ENCODE measurements around the gene AUTS2.
"Not testable (repeated sequence)": the region's sequence is repeated elsewhere in the genome, so short reads cannot be mapped to it uniquely, and the experiment has no call there.

AUTS2 gene

DNA sequence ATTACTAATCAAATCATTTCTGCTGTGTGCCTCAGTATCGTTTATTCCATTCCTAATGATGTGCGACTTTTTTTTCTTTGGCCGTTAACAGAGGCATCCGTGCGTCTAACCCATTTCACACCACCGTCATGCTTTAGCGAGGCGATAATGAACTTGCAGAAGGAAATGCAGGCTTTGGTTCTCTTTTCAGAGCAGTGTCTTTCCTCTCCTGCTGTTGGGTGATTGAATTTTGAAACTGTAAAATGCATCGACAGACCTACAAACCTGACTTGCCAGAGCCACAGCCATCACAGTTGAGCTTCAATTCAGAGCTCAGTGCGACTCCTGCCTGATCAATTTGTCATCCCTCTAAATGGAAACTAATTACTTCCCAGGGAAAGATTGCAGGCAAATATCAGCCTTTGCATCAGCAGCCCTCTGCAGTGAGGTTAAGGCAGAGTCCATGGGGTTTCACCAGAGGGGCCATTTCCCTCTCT lies 1047.6 kb downstream of the AUTS2 start:
- DNase-seq (ENCODE audit: low spot score in 2 of 2) (peak in 1 of 2 donors; percentile 16), ATAC-seq (replicated peaks; ENCODE audit: extremely low read depth, poor library complexity, severe bottlenecking) (no peak)
- H3K4me1 Mint-ChIP-seq: peaks cover 39% of the 10 kb centered on the region
- peak overlapping the region; percentile 36 for H3K4me3 Mint-ChIP-seq
- H3K36me3 Mint-ChIP-seq (ENCODE audit: insufficient read depth): peaks cover 13% of the 10 kb centered on the region
- no peaks in the 10 kb centered on the region for H3K27me3 Mint-ChIP-seq
- H3K9me3 Mint-ChIP-seq: no peaks in the 10 kb centered on the region
- peak overlapping the region; percentile 38 for H3K27ac Mint-ChIP-seq (ENCODE audit: low read depth)

DNA sequence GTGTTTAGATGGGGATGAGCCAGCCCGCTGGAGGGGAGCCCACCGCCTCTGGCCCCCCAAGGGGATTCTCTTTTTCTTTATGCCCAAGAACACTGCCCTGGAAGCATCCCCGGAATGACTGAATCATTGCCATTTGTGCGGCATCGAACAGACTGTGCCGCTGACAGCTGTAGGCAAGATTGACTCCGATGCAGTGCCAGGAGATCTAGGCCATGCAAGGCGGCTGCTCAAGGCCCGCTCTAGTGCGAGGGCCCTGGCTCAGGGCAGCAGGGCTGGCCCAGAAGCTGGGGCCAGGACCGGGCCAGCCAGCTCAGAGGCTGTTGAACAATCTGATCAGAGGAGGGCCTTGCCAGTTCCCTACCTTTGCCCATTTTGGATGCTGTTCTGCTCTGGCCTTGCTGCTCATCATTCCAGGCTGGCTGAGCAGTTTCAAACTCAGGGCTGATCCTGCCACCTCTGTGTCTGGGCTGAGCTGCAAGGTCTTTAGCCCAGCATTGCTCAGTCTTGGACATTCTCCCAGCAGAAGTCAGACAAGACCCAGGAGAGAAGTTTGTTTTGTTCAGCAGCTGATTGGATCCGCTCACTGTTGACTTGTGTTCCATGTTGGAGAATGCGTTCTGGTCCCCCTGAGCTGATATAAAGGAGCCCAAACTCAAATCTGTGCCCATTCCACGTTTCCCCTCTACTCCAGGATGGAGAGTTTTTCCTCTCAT lies 1048.4 kb downstream of the AUTS2 start:
- Mint-ChIP-seq H3K27ac (ENCODE audit: low read depth) (peak overlapping the region; percentile 90), H3K9me3 (no peaks in the 10 kb centered on the region)

DNA sequence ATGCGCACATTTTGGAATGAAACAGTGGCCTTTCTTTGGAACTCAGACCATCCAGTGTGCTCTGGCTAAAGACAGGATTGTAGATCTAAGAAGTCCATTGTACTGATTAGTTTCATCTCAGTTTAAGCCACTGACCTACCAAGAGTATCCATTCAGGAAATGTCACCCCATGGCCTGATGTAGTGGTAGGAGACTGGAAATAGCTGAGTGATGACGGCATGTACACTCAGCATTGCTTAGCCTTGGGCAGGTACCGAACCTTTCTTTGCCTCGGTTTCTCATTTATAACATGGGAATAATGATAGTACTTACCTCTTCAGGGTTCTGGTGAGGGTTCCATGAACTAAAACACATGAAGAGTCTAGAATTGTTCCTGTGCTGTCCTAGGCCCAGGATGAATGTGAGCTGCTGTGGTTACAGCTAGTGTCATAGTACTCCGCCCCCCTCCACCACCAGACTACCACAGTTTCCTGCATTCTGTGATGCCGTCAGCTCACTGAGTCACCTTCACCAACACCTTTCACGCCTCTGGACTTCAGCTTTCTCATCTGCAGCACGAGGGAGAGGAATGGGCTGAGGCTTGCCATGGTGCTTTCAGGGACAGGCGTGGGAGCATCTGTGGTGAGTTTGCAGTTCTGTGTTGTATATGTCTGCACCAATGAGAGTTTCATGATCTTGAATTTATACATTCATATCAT lies 1049.7 kb downstream of the AUTS2 start:
- Mint-ChIP-seq H3K36me3 (ENCODE audit: insufficient read depth) (peaks cover 13% of the 10 kb centered on the region), H3K4me3 (peak overlapping the region; percentile 58), H3K27me3 (no peaks in the 10 kb centered on the region), H3K4me1 (peaks cover 39% of the 10 kb centered on the region), H3K9me3 (no peaks in the 10 kb centered on the region), H3K27ac (ENCODE audit: low read depth) (peak overlapping the region; percentile 90)
- DNase-seq (ENCODE audit: low spot score in 2 of 2): peak; percentile 53 to 89
- peak; percentile 95 for ATAC-seq (replicated peaks; ENCODE audit: extremely low read depth, poor library complexity, severe bottlenecking)

More for the DNA sequence above, 1048.4 kb downstream of the AUTS2 start:
- no peak for ATAC-seq (replicated peaks; ENCODE audit: extremely low read depth, poor library complexity, severe bottlenecking)
- no peak for DNase-seq (ENCODE audit: low spot score in 2 of 2)
- Mint-ChIP-seq H3K4me1 (peaks cover 39% of the 10 kb centered on the region), H3K27me3 (no peaks in the 10 kb centered on the region), H3K36me3 (ENCODE audit: insufficient read depth) (peaks cover 13% of the 10 kb centered on the region), H3K4me3 (no peak overlapping the region)

DNA sequence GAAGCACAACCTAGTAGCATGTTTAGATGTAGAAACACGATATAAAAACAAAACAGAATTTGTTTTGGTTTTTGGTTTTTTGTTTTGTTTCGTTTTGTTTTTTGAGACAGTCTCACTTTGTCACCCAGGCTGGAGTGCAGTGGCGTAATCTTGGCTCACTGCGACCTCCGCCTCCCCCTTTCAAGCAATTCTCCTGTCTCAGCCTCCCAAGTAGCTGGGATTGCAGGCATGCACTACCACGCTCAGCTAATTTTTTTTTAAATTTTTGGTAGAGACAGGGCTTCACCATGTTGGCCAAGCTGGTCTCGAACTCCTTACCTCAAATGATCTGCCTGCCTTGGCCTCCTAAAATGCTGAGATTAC lies 1050.2 kb downstream of the AUTS2 start:
- not testable (repeated sequence) for DNase-seq (ENCODE audit: low spot score in 2 of 2); H3K27me3 Mint-ChIP-seq; H3K9me3 Mint-ChIP-seq
- H3K4me1 Mint-ChIP-seq: peaks cover 39% of the 10 kb centered on the region
- H3K27ac Mint-ChIP-seq (ENCODE audit: low read depth): peak overlapping the region; percentile 90
- H3K36me3 Mint-ChIP-seq (ENCODE audit: insufficient read depth): peaks cover 13% of the 10 kb centered on the region
- peak; percentile 54 for ATAC-seq (replicated peaks; ENCODE audit: extremely low read depth, poor library complexity, severe bottlenecking)
- peak overlapping the region; percentile 58 for H3K4me3 Mint-ChIP-seq

DNA sequence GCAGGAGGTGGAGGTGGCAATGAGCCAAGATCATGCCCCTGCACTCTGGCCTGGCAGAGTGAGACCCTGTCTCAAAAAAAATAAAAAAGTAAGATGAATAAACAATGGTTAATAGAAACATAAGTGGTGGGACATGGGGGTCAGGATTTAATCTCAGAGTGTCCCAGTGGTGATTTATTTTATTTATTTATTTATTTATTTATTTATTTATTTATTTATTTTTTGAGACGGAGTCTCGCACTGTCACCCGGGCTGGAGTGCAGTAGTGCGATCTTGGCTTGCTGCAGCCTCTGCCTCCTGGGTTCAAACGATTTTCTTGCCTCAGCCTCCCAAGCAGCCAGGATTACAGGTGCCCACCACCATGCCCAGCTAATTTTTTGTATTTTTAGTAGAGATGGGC lies 1051.0 kb downstream of the AUTS2 start:
- peaks cover 39% of the 10 kb centered on the region for H3K4me1 Mint-ChIP-seq
- no peaks in the 10 kb centered on the region for H3K27me3 Mint-ChIP-seq
- no peak for DNase-seq (ENCODE audit: low spot score in 2 of 2)
- no peak overlapping the region for H3K4me3 Mint-ChIP-seq
- ATAC-seq (replicated peaks; ENCODE audit: extremely low read depth, poor library complexity, severe bottlenecking): no peak
- no peaks in the 10 kb centered on the region for H3K9me3 Mint-ChIP-seq
- H3K36me3 Mint-ChIP-seq (ENCODE audit: insufficient read depth): peaks cover 13% of the 10 kb centered on the region
- H3K27ac Mint-ChIP-seq (ENCODE audit: low read depth): peak overlapping the region; percentile 90

DNA sequence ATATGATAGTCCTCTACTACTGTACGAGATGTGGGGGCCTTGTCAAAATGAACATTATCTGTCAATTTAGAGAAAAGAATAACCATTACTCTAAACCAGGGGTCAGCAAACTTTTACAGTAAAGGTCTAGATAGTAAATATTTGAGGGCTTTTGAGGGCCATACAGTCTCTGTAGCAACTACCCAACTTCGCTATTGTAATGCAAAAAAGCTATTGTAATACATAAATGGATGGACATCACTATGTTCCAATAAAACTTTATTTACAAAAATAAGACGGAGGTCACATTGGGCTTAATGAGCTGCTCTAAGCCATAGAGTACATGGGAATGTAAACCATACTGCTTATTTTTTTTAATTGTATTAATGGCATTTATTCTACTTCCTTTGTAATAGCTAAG lies 1055.9 kb downstream of the AUTS2 start:
- H3K9me3 Mint-ChIP-seq: no peaks in the 10 kb centered on the region
- ATAC-seq (replicated peaks; ENCODE audit: extremely low read depth, poor library complexity, severe bottlenecking) (no peak), DNase-seq (ENCODE audit: low spot score in 2 of 2) (no peak)
- no peak overlapping the region for H3K27ac Mint-ChIP-seq (ENCODE audit: low read depth)
- H3K27me3 Mint-ChIP-seq: no peaks in the 10 kb centered on the region
- H3K4me1 Mint-ChIP-seq: peaks cover 18% of the 10 kb centered on the region
- no peak overlapping the region for H3K4me3 Mint-ChIP-seq
- peaks cover 2% of the 10 kb centered on the region for H3K36me3 Mint-ChIP-seq (ENCODE audit: insufficient read depth)

DNA sequence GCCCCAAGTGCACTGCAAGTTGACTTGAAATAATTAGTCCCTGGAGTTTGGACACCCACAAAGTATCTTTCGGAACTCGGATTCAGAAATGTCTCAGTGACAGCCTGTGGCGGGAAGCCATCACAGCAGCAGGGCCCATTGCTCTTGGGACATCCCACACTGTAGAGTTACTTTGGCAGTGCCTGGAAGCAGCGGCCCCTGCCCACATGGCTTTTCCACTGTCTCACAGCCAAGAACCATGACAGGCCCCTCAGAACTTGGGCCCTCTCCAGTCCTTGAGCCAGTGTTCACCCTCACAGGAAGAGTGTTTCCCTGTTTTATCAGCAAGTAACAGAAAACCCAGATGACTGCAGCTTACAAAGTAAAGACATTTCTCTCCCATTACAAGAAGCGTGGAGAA lies 1056.7 kb downstream of the AUTS2 start:
- H3K27ac Mint-ChIP-seq (ENCODE audit: low read depth): no peak overlapping the region

DNA sequence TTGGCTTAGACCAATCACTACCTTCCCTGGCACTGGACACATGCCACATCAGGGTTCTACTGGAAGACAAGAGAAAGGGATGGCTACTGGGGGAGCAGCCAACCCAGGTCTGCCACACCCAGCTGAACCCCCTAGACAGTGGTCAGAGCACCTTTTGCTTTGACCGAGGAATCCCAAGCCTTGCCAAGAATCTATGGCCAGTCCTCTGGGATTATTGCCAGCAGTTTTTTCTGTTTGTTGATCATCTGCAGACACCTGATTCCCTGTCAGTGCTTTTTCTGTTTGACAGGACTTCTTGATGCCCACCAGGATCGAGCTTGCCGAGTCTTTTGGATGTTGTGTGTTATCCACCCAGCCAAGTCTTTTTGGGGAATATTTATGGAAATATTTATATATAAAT lies 1057.4 kb downstream of the AUTS2 start:
- H3K27me3 Mint-ChIP-seq: no peaks in the 10 kb centered on the region
- ATAC-seq (replicated peaks; ENCODE audit: extremely low read depth, poor library complexity, severe bottlenecking) (no peak), DNase-seq (ENCODE audit: low spot score in 2 of 2) (no peak)
- H3K36me3 Mint-ChIP-seq (ENCODE audit: insufficient read depth): peaks cover 3% of the 10 kb centered on the region
- no peak overlapping the region for H3K27ac Mint-ChIP-seq (ENCODE audit: low read depth)
- H3K9me3 Mint-ChIP-seq: no peaks in the 10 kb centered on the region
- H3K4me1 Mint-ChIP-seq: peaks cover 24% of the 10 kb centered on the region
- H3K4me3 Mint-ChIP-seq: no peak overlapping the region

More for the DNA sequence above, 1056.7 kb downstream of the AUTS2 start:
- no peak overlapping the region for H3K4me3 Mint-ChIP-seq
- peaks cover 24% of the 10 kb centered on the region for H3K4me1 Mint-ChIP-seq
- ATAC-seq (replicated peaks; ENCODE audit: extremely low read depth, poor library complexity, severe bottlenecking) (no peak), DNase-seq (ENCODE audit: low spot score in 2 of 2) (no peak)
- no peaks in the 10 kb centered on the region for H3K27me3 Mint-ChIP-seq
- no peaks in the 10 kb centered on the region for H3K9me3 Mint-ChIP-seq
- H3K36me3 Mint-ChIP-seq (ENCODE audit: insufficient read depth): peaks cover 2% of the 10 kb centered on the region

DNA sequence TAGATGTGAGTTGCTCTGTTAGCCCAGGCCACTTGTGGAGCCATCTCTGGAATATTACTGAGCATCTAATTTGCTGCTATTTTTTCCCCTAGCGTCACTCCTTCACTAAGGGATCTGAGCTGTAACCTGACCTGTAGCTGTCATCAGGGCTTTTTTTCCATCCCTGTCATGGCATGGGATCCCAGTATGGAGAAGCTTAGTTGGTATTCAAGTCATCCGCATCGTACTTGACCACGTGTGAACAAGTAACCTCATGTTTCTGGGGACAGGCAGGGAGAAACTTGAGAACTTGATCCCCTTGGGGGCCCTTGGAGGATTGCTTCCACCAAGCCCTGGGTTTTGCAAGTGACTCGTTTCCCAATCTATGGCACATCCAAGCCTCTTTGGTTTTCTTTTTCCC lies 1059.3 kb downstream of the AUTS2 start:
- Mint-ChIP-seq H3K4me3 (no peak overlapping the region), H3K9me3 (no peaks in the 10 kb centered on the region), H3K36me3 (ENCODE audit: insufficient read depth) (peaks cover 2% of the 10 kb centered on the region), H3K27me3 (no peaks in the 10 kb centered on the region), H3K4me1 (peaks cover 29% of the 10 kb centered on the region), H3K27ac (ENCODE audit: low read depth) (no peak overlapping the region)
- DNase-seq (ENCODE audit: low spot score in 2 of 2) (no peak), ATAC-seq (replicated peaks; ENCODE audit: extremely low read depth, poor library complexity, severe bottlenecking) (no peak)

DNA sequence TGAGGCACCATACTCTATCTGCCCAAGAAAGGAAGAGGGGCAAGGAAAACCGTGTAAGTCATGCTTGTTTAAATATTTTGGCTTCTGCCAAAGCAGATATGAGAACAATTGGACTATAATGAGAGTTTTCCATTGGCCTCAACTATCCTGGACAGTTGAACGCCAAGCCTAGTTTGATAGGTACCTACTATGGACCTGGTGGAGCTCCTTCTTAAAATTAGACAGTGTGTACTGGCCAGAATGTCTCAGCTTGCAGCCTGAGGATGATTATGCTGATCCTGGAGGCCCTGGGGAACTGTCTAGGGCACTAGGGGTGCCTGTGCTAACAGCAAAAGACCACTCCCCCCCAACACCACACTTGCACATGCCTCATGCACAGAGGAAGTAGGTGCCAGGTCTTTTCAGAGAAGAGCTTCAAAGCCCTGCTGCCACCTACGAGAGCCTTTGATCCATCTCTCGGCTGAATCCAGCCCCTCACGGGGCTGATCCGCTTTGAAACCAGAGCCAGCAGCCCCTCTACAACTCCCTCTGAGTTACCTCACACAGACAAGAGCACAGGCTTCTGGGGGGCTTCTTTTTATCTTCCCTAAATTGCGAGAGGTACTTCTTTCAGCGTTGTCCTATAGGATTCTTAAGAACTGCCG lies 1059.8 kb downstream of the AUTS2 start:
- no peaks in the 10 kb centered on the region for H3K27me3 Mint-ChIP-seq
- no peak for DNase-seq (ENCODE audit: low spot score in 2 of 2)

DNA sequence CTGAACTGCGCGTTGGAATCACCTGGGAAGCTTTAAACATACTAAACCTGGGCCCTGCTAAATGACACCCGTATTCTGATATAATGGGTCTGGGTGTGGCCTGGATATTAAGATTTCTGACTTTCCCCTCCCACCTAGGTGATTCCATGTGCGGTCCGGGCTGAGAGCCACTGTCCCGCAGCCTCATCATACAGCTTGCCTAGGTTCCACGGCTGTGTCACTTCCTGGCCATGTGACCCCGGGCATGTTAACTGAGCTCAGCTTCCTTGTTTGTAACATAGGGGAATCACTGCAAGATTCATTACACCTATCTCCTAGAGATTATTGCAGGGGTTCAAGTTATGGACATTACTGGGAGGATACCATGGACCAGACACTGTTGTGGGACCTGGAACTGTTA lies 1061.0 kb downstream of the AUTS2 start:
- H3K4me1 Mint-ChIP-seq: peaks cover 35% of the 10 kb centered on the region
- no peaks in the 10 kb centered on the region for H3K9me3 Mint-ChIP-seq
- H3K36me3 Mint-ChIP-seq (ENCODE audit: insufficient read depth): peaks cover 2% of the 10 kb centered on the region
- peak overlapping the region; percentile 85 for H3K27ac Mint-ChIP-seq (ENCODE audit: low read depth)
- peak overlapping the region; percentile 48 for H3K4me3 Mint-ChIP-seq
- ATAC-seq (replicated peaks; ENCODE audit: extremely low read depth, poor library complexity, severe bottlenecking): no peak
- DNase-seq (ENCODE audit: low spot score in 2 of 2): no peak
- no peaks in the 10 kb centered on the region for H3K27me3 Mint-ChIP-seq

More for the DNA sequence above, 1059.8 kb downstream of the AUTS2 start:
- ATAC-seq (replicated peaks; ENCODE audit: extremely low read depth, poor library complexity, severe bottlenecking): no peak
- Mint-ChIP-seq H3K4me1 (peaks cover 29% of the 10 kb centered on the region), H3K4me3 (no peak overlapping the region), H3K27ac (ENCODE audit: low read depth) (peak overlapping the region; percentile 10), H3K9me3 (no peaks in the 10 kb centered on the region), H3K36me3 (ENCODE audit: insufficient read depth) (peaks cover 2% of the 10 kb centered on the region)

DNA sequence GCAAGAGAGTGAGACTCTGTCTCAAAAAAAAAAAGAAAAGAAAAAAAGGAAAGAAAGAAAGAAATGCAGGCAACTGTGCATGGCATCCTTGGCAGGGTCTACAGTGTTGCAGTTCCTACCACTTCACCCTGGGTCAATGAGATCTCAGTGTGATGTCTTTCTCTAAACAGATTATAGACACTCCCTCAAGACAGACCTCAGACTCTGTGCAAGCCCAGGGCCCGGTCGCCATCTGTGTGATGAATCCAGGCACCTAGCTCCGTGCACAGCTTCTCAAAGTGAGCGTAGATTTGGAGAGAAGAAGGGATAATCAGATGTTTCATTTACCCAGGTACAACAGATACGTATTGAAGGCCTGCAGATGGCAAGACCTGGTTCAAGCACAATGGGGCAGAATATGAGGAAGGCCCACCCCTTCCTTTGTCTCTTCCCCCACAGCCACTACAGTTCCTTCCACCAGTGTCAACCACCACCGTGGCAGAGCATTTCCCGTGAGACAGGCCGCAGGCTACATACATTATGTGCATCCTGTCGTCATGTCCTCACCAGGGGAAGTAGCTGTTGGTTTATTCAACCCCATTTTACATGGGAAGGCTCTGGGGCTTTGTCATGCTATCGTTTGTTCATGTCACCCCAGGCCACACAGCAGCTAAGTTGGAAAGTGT lies 1062.0 kb downstream of the AUTS2 start:
- DNase-seq (ENCODE audit: low spot score in 2 of 2): peak; percentile 41 to 86
- Mint-ChIP-seq H3K4me3 (peak overlapping the region; percentile 48), H3K27me3 (no peaks in the 10 kb centered on the region), H3K36me3 (ENCODE audit: insufficient read depth) (peaks cover 2% of the 10 kb centered on the region), H3K9me3 (no peaks in the 10 kb centered on the region), H3K27ac (ENCODE audit: low read depth) (peak overlapping the region; percentile 85), H3K4me1 (peaks cover 35% of the 10 kb centered on the region)
- ATAC-seq (replicated peaks; ENCODE audit: extremely low read depth, poor library complexity, severe bottlenecking): peak; percentile 97
